DMS153 (cell line): ENCODE measurements around the gene ELOVL5.
"Not testable (repeated sequence)": the region's sequence is repeated elsewhere in the genome, so short reads cannot be mapped to it uniquely, and the experiment has no call there.

Source experiments
- DNase-seq: peaks from one replicate; lab custom pipeline; 2025; lab: John Stamatoyannopoulos, UW

Gene ELOVL5

GRCh38 chr6:53304953-53305352, 43.8 kb downstream of the ELOVL5 start:
- DNase-seq = not testable (repeated sequence)

DNA sequence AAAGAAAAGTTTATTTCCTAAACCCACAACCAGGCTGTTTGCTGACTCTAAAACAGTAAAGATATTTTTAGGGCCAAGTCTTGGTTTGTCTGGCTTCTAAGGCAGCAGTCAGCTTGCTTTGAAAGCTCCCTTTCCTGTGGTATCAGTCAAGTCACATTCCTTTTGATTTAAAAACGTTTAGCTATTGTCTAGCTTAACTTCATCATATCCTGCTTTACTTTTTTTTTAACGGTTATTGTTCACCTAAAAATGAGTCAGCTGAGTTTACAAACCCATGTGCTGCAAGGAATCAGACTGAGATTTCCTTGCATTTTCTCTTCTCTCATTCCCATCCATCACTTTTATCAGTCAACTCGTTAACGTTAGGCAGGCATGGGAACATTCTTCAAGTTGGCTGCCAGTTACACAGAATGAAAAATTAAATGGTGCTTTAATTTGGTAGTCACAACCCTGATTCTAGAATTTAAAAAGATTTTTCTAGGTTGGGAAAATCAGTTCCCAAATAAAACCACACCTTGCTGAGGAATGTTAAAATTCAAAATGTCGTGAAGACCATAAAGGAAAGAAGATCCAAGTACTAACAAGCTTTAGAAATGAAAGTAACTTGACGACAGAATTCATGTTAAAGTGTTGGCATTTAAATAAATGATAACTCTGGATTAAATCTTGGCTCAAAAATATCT, 45.9 kb downstream of the ELOVL5 start:
- DNase-seq = no peak

DNA sequence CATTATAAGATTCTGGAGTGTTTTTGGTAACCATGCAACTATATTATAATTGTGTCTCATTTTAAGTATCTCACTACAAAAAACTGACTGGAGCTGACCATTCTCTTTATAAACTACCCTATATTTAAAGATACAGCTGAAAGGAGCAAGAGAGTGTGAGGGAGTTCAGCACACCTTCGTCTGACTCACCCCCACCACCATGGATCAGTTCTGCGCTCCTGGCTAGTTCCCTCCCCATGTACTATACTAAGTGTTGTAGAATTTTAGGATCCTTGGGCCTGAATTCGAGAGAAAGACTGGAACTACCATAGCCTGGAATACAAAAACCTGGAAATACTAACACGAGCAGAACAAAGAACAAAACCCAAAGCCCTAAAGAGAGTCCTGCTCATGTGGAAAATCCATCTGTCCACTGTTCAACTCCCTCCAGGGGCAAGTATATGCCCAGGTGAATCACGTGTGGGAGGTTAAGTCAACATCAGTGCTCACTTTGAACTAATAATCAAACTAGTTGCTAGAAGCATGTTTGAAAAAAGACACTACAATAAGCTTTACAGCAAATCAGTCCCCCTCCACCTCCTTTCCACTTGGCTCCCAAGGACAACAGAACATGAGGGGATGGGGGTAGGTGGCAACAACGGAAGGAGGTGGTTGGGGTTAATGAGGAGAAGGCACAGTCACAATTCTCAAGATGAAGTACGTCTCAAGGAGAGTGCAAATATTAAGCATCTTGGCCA, 46.8 kb downstream of the ELOVL5 start:
- DNase-seq = no peak

- DNase-seq = no peak
These were observed 47.8 kb downstream of the ELOVL5 start for GRCh38 chr6:53300656-53301551.

DNA sequence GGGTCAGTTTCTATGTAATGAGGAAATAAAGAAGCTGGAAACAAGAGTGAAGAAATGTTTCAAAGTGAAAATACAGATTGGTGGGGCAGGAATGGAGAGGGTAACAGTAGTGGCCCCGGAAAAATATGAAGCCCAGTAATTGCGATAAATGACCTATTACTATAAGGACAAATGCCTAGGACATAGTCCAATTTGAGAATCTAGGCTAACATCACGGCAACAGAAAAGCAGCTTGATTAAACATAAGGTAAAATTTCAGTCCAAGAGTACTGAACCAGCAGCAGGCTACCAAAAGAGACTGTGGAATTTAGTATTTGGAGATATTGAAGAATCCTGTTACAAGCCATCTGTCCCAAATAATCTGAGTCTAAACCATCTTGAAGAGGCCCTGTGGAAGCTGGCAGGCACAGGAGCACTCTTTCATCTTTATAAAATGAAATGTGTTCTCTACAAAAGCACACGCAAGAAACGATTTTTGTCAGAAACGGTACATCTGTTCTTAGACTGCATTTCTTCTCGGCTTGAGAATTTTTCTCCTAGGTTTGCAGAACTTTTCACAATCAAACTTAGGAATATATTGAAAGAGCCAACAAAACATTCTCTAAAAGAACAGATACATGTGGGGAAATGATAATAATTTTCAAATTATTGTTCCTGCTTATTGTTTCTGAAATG, 49.3 kb downstream of the ELOVL5 start:
- no peak for DNase-seq

- DNase-seq = no peak
These were observed 51.7 kb downstream of the ELOVL5 start for GRCh38 chr6:53297004-53297403.

GRCh38 chr6:53295176-53295575, 53.6 kb downstream of the ELOVL5 start:
- DNase-seq = no peak

- no peak for DNase-seq
These were observed 54.1 kb downstream of the ELOVL5 start for GRCh38 chr6:53294611-53295010.

GRCh38 chr6:53294095-53294494, 54.7 kb downstream of the ELOVL5 start:
- no peak for DNase-seq

GRCh38 chr6:53293691-53294090, 55.1 kb downstream of the ELOVL5 start:
- no peak for DNase-seq

DNA sequence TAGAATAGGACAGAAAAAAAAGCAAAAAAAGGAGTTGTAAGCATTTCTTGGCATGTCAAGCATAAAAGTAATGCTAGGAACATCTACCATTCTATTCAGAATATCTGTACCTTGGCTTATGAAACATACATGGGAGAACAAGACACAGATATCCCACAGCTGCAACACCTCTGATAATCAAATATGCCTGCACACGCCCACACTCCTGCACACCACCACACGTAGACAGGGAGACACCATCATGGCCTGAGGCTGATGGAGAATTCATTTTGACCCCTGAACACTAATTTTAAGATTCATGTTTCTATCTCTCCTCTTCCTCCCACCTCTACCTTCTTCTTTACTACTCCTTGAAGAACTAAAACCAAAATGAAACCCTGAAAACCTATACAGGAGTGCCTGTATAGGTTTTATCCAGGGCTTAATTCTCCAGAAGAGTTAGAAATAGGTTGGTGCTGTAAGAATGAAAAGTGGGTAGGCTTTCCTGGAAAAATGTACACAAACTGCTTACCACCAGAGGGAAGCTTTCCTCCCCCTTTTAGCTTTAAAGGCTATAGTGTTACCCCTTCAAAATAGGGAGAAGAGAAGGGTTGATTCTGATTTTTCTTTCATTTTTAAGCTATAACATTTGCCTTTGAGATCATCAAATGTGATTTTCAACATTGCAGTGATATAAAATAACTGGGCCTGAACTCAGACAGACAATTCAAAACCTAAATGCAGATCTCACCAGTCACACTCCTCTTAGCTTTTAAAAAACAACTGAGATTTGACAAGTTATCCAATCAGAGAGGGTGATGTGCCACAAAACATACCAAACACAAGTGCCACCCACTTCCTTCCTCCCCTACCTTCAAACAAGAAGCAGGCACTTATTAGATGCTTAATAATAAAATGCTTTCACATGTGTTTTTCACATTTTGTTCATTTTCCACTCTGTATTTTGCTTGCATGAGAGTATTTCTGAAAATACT, 57.9 kb downstream of the ELOVL5 start:
- no peak for DNase-seq

GRCh38 chr6:53287336-53288225, 61.2 kb downstream of the ELOVL5 start:
- no peak for DNase-seq

DNA sequence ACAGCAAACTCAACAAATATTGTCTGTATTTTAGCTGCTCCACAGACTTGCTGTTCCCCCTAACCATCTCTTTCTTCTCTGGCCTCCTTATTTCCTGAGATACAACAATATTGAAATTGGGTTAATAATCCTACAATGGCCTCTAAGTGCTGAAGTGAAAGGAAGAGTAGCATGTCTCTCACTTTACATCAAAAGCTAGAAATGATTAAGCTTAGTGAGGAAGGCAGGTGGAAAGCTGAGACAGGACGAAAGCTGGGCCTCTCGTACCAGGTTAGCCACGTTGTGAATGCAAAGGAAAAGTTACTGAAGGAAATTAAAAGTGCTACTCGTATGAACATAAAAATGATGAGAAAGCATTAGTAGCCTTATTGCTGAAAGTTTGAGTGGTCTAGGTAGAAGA, 63.8 kb downstream of the ELOVL5 start:
- no peak for DNase-seq

DNA sequence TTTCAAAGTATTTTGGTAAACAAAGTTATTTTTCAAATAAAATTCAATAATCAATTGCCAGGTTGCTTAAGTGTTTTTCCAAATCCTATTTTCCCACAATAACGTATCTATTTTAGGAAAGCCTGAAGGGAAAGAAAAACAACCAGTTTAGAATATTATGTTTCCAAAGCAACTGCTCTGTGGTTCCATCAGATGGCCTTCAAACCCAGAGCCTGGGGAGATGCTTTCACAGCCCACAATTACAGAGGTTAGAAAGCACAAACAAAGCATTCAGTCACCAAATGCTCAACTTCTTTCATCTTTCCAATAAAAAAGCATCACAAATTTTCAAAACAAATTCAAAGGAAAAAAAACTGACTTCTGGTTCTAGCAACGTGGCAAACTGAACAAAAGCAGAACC, 66.0 kb downstream of the ELOVL5 start:
- DNase-seq = no peak

GRCh38 chr6:53282234-53282633, 66.5 kb downstream of the ELOVL5 start:
- DNase-seq = no peak

DNA sequence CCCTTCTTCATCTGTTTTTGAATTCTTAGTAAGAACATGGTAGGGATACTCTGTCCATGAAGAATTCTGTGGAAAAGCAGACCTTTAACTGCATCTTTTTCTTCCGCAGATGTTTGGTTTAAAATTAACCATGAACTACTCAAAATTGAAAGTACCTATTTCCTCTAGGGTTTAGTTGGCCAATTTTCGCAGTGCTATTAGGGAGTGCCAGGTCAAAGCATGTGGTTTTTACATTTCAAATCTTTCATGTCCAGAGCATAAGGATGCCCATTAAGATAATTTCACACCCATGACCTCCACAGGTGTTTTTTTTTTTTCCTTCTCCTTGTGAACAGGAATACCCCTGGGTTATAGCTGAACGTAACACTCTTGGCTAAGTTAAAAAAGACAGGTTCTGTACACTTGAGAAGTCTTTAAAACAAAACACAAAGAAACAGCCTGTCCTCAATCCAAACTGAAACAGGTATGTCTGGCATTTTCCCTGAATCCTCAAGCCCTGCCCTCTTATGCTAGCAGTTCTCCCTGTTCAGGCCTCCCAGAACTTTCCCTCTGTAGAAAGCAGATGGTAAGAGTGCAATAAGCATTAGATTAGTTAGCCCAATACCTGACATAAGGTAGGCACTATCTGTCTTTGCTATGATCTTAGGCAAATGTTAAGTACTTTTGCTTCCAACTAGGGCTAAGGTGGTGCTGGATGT, 67.1 kb downstream of the ELOVL5 start:
- DNase-seq = no peak

DNA sequence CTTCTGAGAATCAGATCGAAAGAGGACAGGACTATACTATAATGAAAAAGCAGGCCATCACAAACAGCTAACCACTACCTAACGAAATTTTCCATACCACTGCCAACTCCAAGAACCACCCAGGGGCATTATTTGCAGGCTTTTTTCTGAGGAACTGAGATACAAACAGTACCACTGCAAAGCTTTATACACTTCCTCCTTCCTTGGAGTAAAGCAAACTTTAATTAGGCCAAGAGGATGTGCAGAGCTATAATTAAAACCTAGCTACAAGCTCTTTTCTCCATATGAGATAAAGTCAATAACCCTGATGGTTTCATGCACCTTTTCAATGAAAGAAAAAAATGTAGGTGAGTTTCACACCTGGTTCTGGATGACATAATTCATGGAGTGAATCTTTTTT, 68.5 kb downstream of the ELOVL5 start:
- peak; percentile 10 for DNase-seq

GRCh38 chr6:53279293-53279692, 69.5 kb downstream of the ELOVL5 start:
- DNase-seq = no peak

DNA sequence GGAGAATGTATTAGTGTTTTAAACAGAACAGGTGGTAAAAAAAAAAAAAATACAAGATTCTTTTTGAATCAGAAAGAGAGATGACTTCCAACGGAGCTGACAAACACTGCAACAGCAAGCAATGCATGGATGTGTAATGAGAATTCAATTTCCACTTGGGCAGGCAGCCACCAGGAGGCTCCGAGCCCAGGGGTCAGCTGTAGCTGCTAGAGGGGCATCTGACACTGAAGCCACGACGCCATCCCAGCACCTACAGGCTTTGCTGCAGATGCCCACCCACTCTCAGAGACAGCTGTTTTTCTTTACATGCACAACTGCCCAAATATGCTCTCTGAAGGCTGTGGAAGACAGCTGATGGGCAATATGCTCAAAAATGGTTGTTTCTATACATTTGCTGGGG, 75.4 kb downstream of the ELOVL5 start:
- no peak for DNase-seq
